Upper lobe of left lung (tissue), 6 donors: ENCODE data around the gene CEP70. TPM values are rescaled to one million over a fixed set of nuclear protein-coding genes. Genes with fewer than 3 reads are reported as not detected.

Experiments
- ATAC-seq, 2 donors: fragments of 200-7000 bp; cut with Tn5 transposase; one replicate each; pipeline ENCODE4 v1.9.1; 2022; ENCODE audit warnings: mild to moderate bottlenecking in 2 of 2, moderate library complexity in 2 of 2; ENCODE audit not compliant: low FRiP score in 2 of 2
- DNase-seq, 2 donors: peaks; one replicate each; pipeline ENCODE4 v3.0.0-alpha.2; 2019 to 2020
- H3K27ac ChIP-seq, 4 donors: fragments of 200-600 bp; sonication (generic); one replicate each; pipeline ENCODE4 v1.5.1; 2016 to 2019
- H3K27me3 ChIP-seq, 4 donors: fragments of 200-600 bp; sonication (generic); one replicate each; pipeline ENCODE4 v1.5.1; 2017 to 2019
- H3K36me3 ChIP-seq, 4 donors: fragments of 200-600 bp; sonication (generic); one replicate each; pipeline ENCODE4 v1.5.1; 2016 to 2019
- H3K4me1 ChIP-seq, 4 donors: fragments of 200-600 bp; sonication (generic); one replicate each; pipeline ENCODE4 v1.5.1; 2018 to 2019
- H3K4me3 ChIP-seq, 4 donors: fragments of 200-600 bp; sonication (generic); one replicate each; pipeline ENCODE4 v1.5.1; 2017 to 2019; ENCODE audit warnings: mild to moderate bottlenecking in 2 of 4, moderate library complexity in 1 of 4
- H3K9me3 ChIP-seq, 4 donors: fragments of 200-600 bp; sonication (generic); one replicate each; pipeline ENCODE4 v1.5.1; 2018 to 2019
- CTCF ChIP-seq, 6 experiments: fragments of 450-650 bp in 4 of 6; fragments of 200-600 bp in 2 of 6; sonication (generic) in 2 of 6; IDR thresholded peaks; one replicate each; pipeline ENCODE4 v1.5.1; 2016 to 2019; ENCODE audit warnings: antibody characterized with exemption in 6 of 6
- EP300 ChIP-seq, 4 donors: sonication (generic); formaldehyde crosslinking; IDR thresholded peaks; one replicate each; pipeline ENCODE4 v1.5.1; 2017; ENCODE audit warnings: antibody characterized with exemption in 4 of 4, control low read depth in 2 of 4
- POLR2A ChIP-seq, 4 donors: fragments of 450-650 bp; IDR thresholded peaks; one replicate each; pipeline ENCODE4 v1.5.1; 2016 to 2017; ENCODE audit warnings: antibody characterized with exemption in 4 of 4, mild to moderate bottlenecking in 2 of 4
- POLR2AphosphoS5 ChIP-seq, 2 donors: sonication (generic); formaldehyde crosslinking; IDR thresholded peaks; one replicate each; pipeline ENCODE4 v1.5.1; 2017; ENCODE audit warnings: antibody characterized with exemption in 2 of 2
- WGBS, 2 donors: methylation state at CpG; one replicate each; pipeline ENCODE4 v1.1.5; 2017 to 2018; 5-methylcytosine and 5-hydroxymethylcytosine counted together
- total RNA-seq, 6 donors: library from RNA; depleted of rRNA in 4 of 6; stranded (reverse); fragments of >200 nt in 4 of 6; gene quantifications; one replicate each; pipeline versions ENCODE4 v1.1.0 to v1.2.1, GENCODE V29; 2016 to 2021
- donor health status: DM: no; HTN: no; CAD: no; lungs with moderate emphysema.
- donor health status: DM: no; HTN: yes; CAD: no; lungs with severe emphysema.

Gene CEP70
- total RNA-seq, 6 donors from 2014 or later, result 27.6 to 121 (median 50.9) TPM

- 31 to 41% methylated on average over 4 of the region's 4 CpGs for WGBS, 2 donors
- Histone ChIP-seq H3K4me3 (no peak overlapping the region), H3K27ac (no peak overlapping the region), H3K4me1 (peaks cover 0 to 18% (median 7%) of the 10 kb centered on the region in 4 donors), H3K27me3 (no peaks in the 10 kb centered on the region), H3K9me3 (no peaks in the 10 kb centered on the region), H3K36me3 (no peaks in the 10 kb centered on the region)
- peak in 1 of 2 donors; percentile 48 for DNase-seq
- ATAC-seq, result peak in 1 of 2 donors; percentile 48
- TF ChIP-seq CTCF (IDR thresholded peaks at IDR 0.05) (peak; percentile 25 to 51 (median 40)), POLR2AphosphoS5 (IDR thresholded peaks at IDR 0.05) (no peak), POLR2A (IDR thresholded peaks at IDR 0.05) (no peak)
Observed at GRCh38 chr3:138479438-138479863, 114.6 kb downstream of the CEP70 start.

- Histone ChIP-seq H3K36me3 (peaks cover 0 to 3% (median 0%) of the 10 kb centered on the region in 4 donors), H3K4me3 (no peak overlapping the region), H3K4me1 (peaks cover 0 to 27% (median 11%) of the 10 kb centered on the region in 4 donors), H3K27ac (peak overlapping the region in 3 of 4 donors; percentile 28 to 44 (median 28)), H3K9me3 (no peaks in the 10 kb centered on the region), H3K27me3 (no peaks in the 10 kb centered on the region)
- no peak for DNase-seq
- TF ChIP-seq POLR2AphosphoS5 (IDR thresholded peaks at IDR 0.05) (no peak), CTCF (IDR thresholded peaks at IDR 0.05) (no peak)
- 79 to 82% methylated on average over 3 of the region's 3 CpGs for WGBS, 2 donors
- no peak for ATAC-seq
Observed at GRCh38 chr3:138477801-138478200, 116.3 kb downstream of the CEP70 start.

DNA sequence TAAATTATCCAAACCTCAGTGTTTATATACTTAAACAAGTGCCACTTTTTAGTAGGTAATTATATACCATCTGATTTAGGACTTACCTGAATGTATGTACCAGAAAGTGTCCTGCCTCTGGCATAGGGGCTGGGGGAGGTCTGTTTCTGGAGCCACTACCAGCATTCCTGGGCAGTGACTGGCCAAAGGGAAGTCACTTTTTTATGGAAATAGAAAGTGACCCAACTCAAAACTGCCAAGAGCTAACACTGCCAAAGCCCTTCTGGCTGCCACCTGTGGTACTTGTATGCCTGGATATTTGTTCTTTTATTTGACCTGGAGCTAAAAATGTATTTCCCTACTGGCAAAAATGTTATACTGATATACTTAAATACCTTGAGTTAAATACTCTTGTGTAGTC is 116.9 kb downstream of the CEP70 start:
- H3K36me3 ChIP-seq, result peaks cover 0 to 8% (median 0%) of the 10 kb centered on the region in 4 donors
- DNase-seq, result peak in 1 of 2 donors; percentile 62
- no peaks in the 10 kb centered on the region for H3K9me3 ChIP-seq
- H3K4me3 ChIP-seq, result no peak overlapping the region
- ATAC-seq, result peak; percentile 29 to 49
- peak overlapping the region; percentile 9 to 45 (median 28) for H3K27ac ChIP-seq
- no peaks in the 10 kb centered on the region for H3K27me3 ChIP-seq
- peaks cover 0 to 27% (median 13%) of the 10 kb centered on the region in 4 donors for H3K4me1 ChIP-seq
- TF ChIP-seq CTCF (IDR thresholded peaks at IDR 0.05), result peak in 1 of 6 experiments; percentile 40
- TF ChIP-seq POLR2AphosphoS5 (IDR thresholded peaks at IDR 0.05), result no peak

GRCh38 chr3:138476526-138476925 is 117.5 kb downstream of the CEP70 start:
- H3K36me3 ChIP-seq, result peaks cover 0 to 8% (median 0%) of the 10 kb centered on the region in 4 donors
- TF ChIP-seq POLR2AphosphoS5 (IDR thresholded peaks at IDR 0.05) (no peak), POLR2A (IDR thresholded peaks at IDR 0.05) (no peak), CTCF (IDR thresholded peaks at IDR 0.05) (no peak), EP300 (IDR thresholded peaks at IDR 0.05) (no peak)
- 73 to 95% methylated on average over 2 of the region's 2 CpGs for WGBS, 2 donors
- H3K27ac ChIP-seq, result peak overlapping the region in 3 of 4 donors; percentile 9 to 45 (median 28)
- no peaks in the 10 kb centered on the region for H3K9me3 ChIP-seq
- H3K4me3 ChIP-seq, result no peak overlapping the region
- no peaks in the 10 kb centered on the region for H3K27me3 ChIP-seq
- ATAC-seq, result no peak
- no peak for DNase-seq
- H3K4me1 ChIP-seq, result peaks cover 0 to 27% (median 13%) of the 10 kb centered on the region in 4 donors

DNA sequence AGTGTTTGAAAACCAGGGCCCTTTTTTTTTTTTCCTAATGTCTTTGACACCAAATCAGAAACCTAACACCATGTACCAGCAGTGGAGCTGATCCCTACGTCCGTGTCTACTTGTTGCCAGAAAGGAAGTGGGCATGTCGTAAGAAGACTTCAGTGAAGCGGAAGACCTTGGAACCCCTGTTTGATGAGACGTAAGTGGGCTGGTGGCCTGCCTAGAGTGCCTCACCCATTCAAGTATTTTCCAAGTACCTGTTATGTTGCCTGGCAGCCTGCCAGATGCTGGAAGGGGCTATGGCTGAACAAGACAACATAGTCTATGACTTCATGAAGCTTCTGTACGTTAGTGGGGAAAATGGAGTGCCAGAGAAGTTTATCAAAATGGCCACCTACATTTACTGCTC is 119.9 kb downstream of the CEP70 start:
- 32 to 45% methylated on average over 6 of the region's 6 CpGs for WGBS, 2 donors
- Histone ChIP-seq H3K4me1 (peaks cover 0 to 38% (median 17%) of the 10 kb centered on the region in 4 donors), H3K27ac (peak overlapping the region in 2 of 4 donors; percentile 3 to 51), H3K36me3 (peaks cover 0 to 12% (median 0%) of the 10 kb centered on the region in 4 donors), H3K9me3 (no peaks in the 10 kb centered on the region), H3K4me3 (no peak overlapping the region), H3K27me3 (no peaks in the 10 kb centered on the region)
- ATAC-seq (peak; percentile 51 to 74), DNase-seq (peak in 1 of 2 donors; percentile 86)
- TF ChIP-seq EP300 (IDR thresholded peaks at IDR 0.05), result peak in 2 of 4 donors; percentile 78 to 88
- no peak for TF ChIP-seq POLR2A (IDR thresholded peaks at IDR 0.05)
- TF ChIP-seq POLR2AphosphoS5 (IDR thresholded peaks at IDR 0.05), result peak in 1 of 2 donors; percentile 81
- TF ChIP-seq CTCF (IDR thresholded peaks at IDR 0.05), result no peak
